ENCODE results near the gene RACK1. TPM values are rescaled to one million over a fixed set of nuclear protein-coding genes. Genes with fewer than 3 reads are reported as not detected.

The RACK1 gene
- polyA plus RNA-seq, 4 donors: 2,538 to 2,825 (median 2,727) TPM

- DNase-seq (ENCODE audit: low read depth in 4 of 4, low spot score in 2 of 4): no peak
Measured at GRCh38 chr5:181259974-181260719, 16.4 kb upstream of the RACK1 start.

- no peak for DNase-seq (ENCODE audit: low read depth in 4 of 4, low spot score in 2 of 4)
Measured at GRCh38 chr5:181259283-181259682, 15.6 kb upstream of the RACK1 start.

GRCh38 chr5:181258576-181258975 is 14.9 kb upstream of the RACK1 start:
- DNase-seq (ENCODE audit: low read depth in 4 of 4, low spot score in 2 of 4): no peak

- DNase-seq (ENCODE audit: low read depth in 4 of 4, low spot score in 2 of 4): no peak
Measured at GRCh38 chr5:181255836-181256578, 12.3 kb upstream of the RACK1 start.

- DNase-seq (ENCODE audit: low read depth in 4 of 4, low spot score in 2 of 4): no peak
Measured at GRCh38 chr5:181255276-181255675, 11.6 kb upstream of the RACK1 start.

- no peak for DNase-seq (ENCODE audit: low read depth in 4 of 4, low spot score in 2 of 4)
Measured at GRCh38 chr5:181248277-181248676, 4.6 kb upstream of the RACK1 start.

GRCh38 chr5:181246276-181247049 is 2.8 kb upstream of the RACK1 start:
- DNase-seq (ENCODE audit: low read depth in 4 of 4, low spot score in 2 of 4): peak; percentile 64 to 76 (median 72)

- DNase-seq (ENCODE audit: low read depth in 4 of 4, low spot score in 2 of 4): no peak
Measured at GRCh38 chr5:181245427-181246275, 1.9 kb upstream of the RACK1 start.

GRCh38 chr5:181243018-181243563 is 615 bp downstream of the RACK1 start:
- peak in 1 of 4 donors; percentile 62 for DNase-seq (ENCODE audit: low read depth in 4 of 4, low spot score in 2 of 4)

GRCh38 chr5:181242031-181242451 is 1.7 kb downstream of the RACK1 start:
- no peak for DNase-seq (ENCODE audit: low read depth in 4 of 4, low spot score in 2 of 4)

GRCh38 chr5:181241393-181241975 is 2.2 kb downstream of the RACK1 start:
- DNase-seq (ENCODE audit: low read depth in 4 of 4, low spot score in 2 of 4): no peak

GRCh38 chr5:181239062-181239663 is 4.5 kb downstream of the RACK1 start:
- no peak for DNase-seq (ENCODE audit: low read depth in 4 of 4, low spot score in 2 of 4)

- no peak for DNase-seq (ENCODE audit: low read depth in 4 of 4, low spot score in 2 of 4)
Measured at GRCh38 chr5:181237729-181238385, 5.8 kb downstream of the RACK1 start.

GRCh38 chr5:181236954-181237641 is 6.6 kb downstream of the RACK1 start:
- no peak for DNase-seq (ENCODE audit: low read depth in 4 of 4, low spot score in 2 of 4)

- DNase-seq (ENCODE audit: low read depth in 4 of 4, low spot score in 2 of 4): no peak
Measured at GRCh38 chr5:181236471-181236870, 7.2 kb downstream of the RACK1 start.

GRCh38 chr5:181235689-181236366 is 7.9 kb downstream of the RACK1 start:
- no peak for DNase-seq (ENCODE audit: low read depth in 4 of 4, low spot score in 2 of 4)

- DNase-seq (ENCODE audit: low read depth in 4 of 4, low spot score in 2 of 4): no peak
Measured at GRCh38 chr5:181235323-181235688, 8.4 kb downstream of the RACK1 start.
